ENCODE measurements around the gene PKD2L1. TPM values are rescaled to one million over a fixed set of nuclear protein-coding genes. Genes with fewer than 3 reads are reported as not detected.

Gene PKD2L1
- total and polyA plus RNA-seq, 5 donors: not detected

GRCh38 chr10:100364735-100365391 lies 34.8 kb upstream of the PKD2L1 start:
- 27% methylated on average over 7 of the region's 7 CpGs for WGBS
- intact Hi-C loops (cut with DNase I): no loop called here
- peaks cover 8% of the 10 kb centered on the region for H3K4me1 ChIP-seq (ENCODE audit: control insufficient read depth, insufficient read depth, low read length)
- H3K27ac ChIP-seq (ENCODE audit: low read length): peak overlapping the region; percentile 48
- no peak overlapping the region for H3K4me3 ChIP-seq (ENCODE audit: low read length)
- H3K9me3 ChIP-seq (ENCODE audit: control insufficient read depth, low read length): no peaks in the 10 kb centered on the region
- peak; percentile 67 to 92 (median 91) for DNase-seq
- peak; percentile 82 to 91 for ATAC-seq
- no peaks in the 10 kb centered on the region for H3K27me3 ChIP-seq (ENCODE audit: control insufficient read depth, insufficient read depth)

GRCh38 chr10:100364175-100364574 lies 34.1 kb upstream of the PKD2L1 start:
- no peak for ATAC-seq
- intact Hi-C loops (cut with DNase I): no loop called here
- Histone ChIP-seq H3K9me3 (ENCODE audit: control insufficient read depth, low read length) (no peaks in the 10 kb centered on the region), H3K27ac (ENCODE audit: low read length) (peak overlapping the region; percentile 45), H3K4me3 (ENCODE audit: low read length) (no peak overlapping the region), H3K4me1 (ENCODE audit: control insufficient read depth, insufficient read depth, low read length) (peaks cover 13% of the 10 kb centered on the region), H3K27me3 (ENCODE audit: control insufficient read depth, insufficient read depth) (no peaks in the 10 kb centered on the region)
- DNase-seq: no peak
- 91% methylated on average over 3 of the region's 3 CpGs for WGBS

GRCh38 chr10:100362570-100363496 lies 32.8 kb upstream of the PKD2L1 start:
- Histone ChIP-seq H3K4me1 (ENCODE audit: control insufficient read depth, insufficient read depth, low read length) (peaks cover 15% of the 10 kb centered on the region), H3K9me3 (ENCODE audit: control insufficient read depth, low read length) (no peaks in the 10 kb centered on the region), H3K27me3 (ENCODE audit: control insufficient read depth, insufficient read depth) (no peaks in the 10 kb centered on the region), H3K4me3 (ENCODE audit: low read length) (no peak overlapping the region), H3K27ac (ENCODE audit: low read length) (peak overlapping the region; percentile 13)
- DNase-seq: no peak
- ATAC-seq: no peak
- 50% methylated on average over 6 of the region's 6 CpGs for WGBS
- intact Hi-C loops (cut with DNase I): no loop called here

- ATAC-seq: no peak
- no peak for DNase-seq
- Histone ChIP-seq H3K4me1 (ENCODE audit: control insufficient read depth, insufficient read depth, low read length) (peaks cover 17% of the 10 kb centered on the region), H3K4me3 (ENCODE audit: low read length) (no peak overlapping the region), H3K27ac (ENCODE audit: low read length) (peak overlapping the region; percentile 5), H3K27me3 (ENCODE audit: control insufficient read depth, insufficient read depth) (no peaks in the 10 kb centered on the region), H3K9me3 (ENCODE audit: control insufficient read depth, low read length) (no peaks in the 10 kb centered on the region)
- WGBS: 61% methylated on average over 6 of the region's 6 CpGs
- intact Hi-C loops (cut with DNase I): no loop called here
Observed at GRCh38 chr10:100360234-100360633, 30.2 kb upstream of the PKD2L1 start.

- intact Hi-C loops (cut with DNase I): no loop called here
- peak; percentile 28 to 71 for ATAC-seq
- Histone ChIP-seq H3K27me3 (ENCODE audit: control insufficient read depth, insufficient read depth) (no peaks in the 10 kb centered on the region), H3K9me3 (ENCODE audit: control insufficient read depth, low read length) (no peaks in the 10 kb centered on the region), H3K27ac (ENCODE audit: low read length) (peak overlapping the region; percentile 71), H3K4me1 (ENCODE audit: control insufficient read depth, insufficient read depth, low read length) (peaks cover 15% of the 10 kb centered on the region), H3K4me3 (ENCODE audit: low read length) (no peak overlapping the region)
- peak; percentile 28 to 76 (median 66) for DNase-seq
- WGBS: 10% methylated on average over 3 of the region's 3 CpGs
Observed at GRCh38 chr10:100359529-100360150, 29.6 kb upstream of the PKD2L1 start.

GRCh38 chr10:100359030-100359432 lies 29.0 kb upstream of the PKD2L1 start:
- Histone ChIP-seq H3K27ac (ENCODE audit: low read length) (peak overlapping the region; percentile 71), H3K27me3 (ENCODE audit: control insufficient read depth, insufficient read depth) (no peaks in the 10 kb centered on the region), H3K4me3 (ENCODE audit: low read length) (no peak overlapping the region), H3K9me3 (ENCODE audit: control insufficient read depth, low read length) (no peaks in the 10 kb centered on the region), H3K4me1 (ENCODE audit: control insufficient read depth, insufficient read depth, low read length) (peaks cover 15% of the 10 kb centered on the region)
- 39% methylated on average over 2 of the region's 2 CpGs for WGBS
- ATAC-seq: peak; percentile 21 to 69
- intact Hi-C loops (cut with DNase I): no loop called here
- no peak for DNase-seq

GRCh38 chr10:100357059-100357858 lies 27.2 kb upstream of the PKD2L1 start:
- H3K9me3 ChIP-seq (ENCODE audit: control insufficient read depth, low read length): no peaks in the 10 kb centered on the region
- H3K27me3 ChIP-seq (ENCODE audit: control insufficient read depth, insufficient read depth): no peaks in the 10 kb centered on the region
- intact Hi-C loops (cut with DNase I): no loop called here
- peaks cover 15% of the 10 kb centered on the region for H3K4me1 ChIP-seq (ENCODE audit: control insufficient read depth, insufficient read depth, low read length)
- WGBS: 69% methylated on average over 4 of the region's 4 CpGs
- no peak overlapping the region for H3K27ac ChIP-seq (ENCODE audit: low read length)
- no peak overlapping the region for H3K4me3 ChIP-seq (ENCODE audit: low read length)
- ATAC-seq (no peak), DNase-seq (no peak)

- no peak for DNase-seq
- peaks cover 15% of the 10 kb centered on the region for H3K4me1 ChIP-seq (ENCODE audit: control insufficient read depth, insufficient read depth, low read length)
- H3K27me3 ChIP-seq (ENCODE audit: control insufficient read depth, insufficient read depth): no peaks in the 10 kb centered on the region
- no peaks in the 10 kb centered on the region for H3K9me3 ChIP-seq (ENCODE audit: control insufficient read depth, low read length)
- peak overlapping the region; percentile 8 for H3K27ac ChIP-seq (ENCODE audit: low read length)
- no peak overlapping the region for H3K4me3 ChIP-seq (ENCODE audit: low read length)
- intact Hi-C loops (cut with DNase I): no loop called here
- ATAC-seq: no peak
- WGBS: 77% methylated on average over 14 of the region's 14 CpGs
Observed at GRCh38 chr10:100356067-100357017, 26.3 kb upstream of the PKD2L1 start.

GRCh38 chr10:100355086-100355485 lies 25.1 kb upstream of the PKD2L1 start:
- ATAC-seq (no peak), DNase-seq (no peak)
- H3K27ac ChIP-seq (ENCODE audit: low read length): no peak overlapping the region
- intact Hi-C loops (cut with DNase I): no loop called here
- no peaks in the 10 kb centered on the region for H3K27me3 ChIP-seq (ENCODE audit: control insufficient read depth, insufficient read depth)
- 77% methylated on average over 4 of the region's 4 CpGs for WGBS
- peaks cover 14% of the 10 kb centered on the region for H3K4me1 ChIP-seq (ENCODE audit: control insufficient read depth, insufficient read depth, low read length)
- H3K4me3 ChIP-seq (ENCODE audit: low read length): no peak overlapping the region
- H3K9me3 ChIP-seq (ENCODE audit: control insufficient read depth, low read length): no peaks in the 10 kb centered on the region

All from right cardiac atrium (tissue), 5 donors.